H9 (cell line): ENCODE measurements around the gene ASB4. TPM values are rescaled to one million over a fixed set of nuclear protein-coding genes. Genes with fewer than 3 reads are reported as not detected.

Experiments used
- DNase-seq: peaks from one replicate; pipeline ENCODE4 v3.0.0-alpha.2; 2017
- H2AFZ ChIP-seq: one replicate; pipeline ENCODE4 v1.6.1; 2013; ENCODE audit warnings: mild to moderate bottlenecking, low read length, control low read depth, moderate library complexity
- H2AK5ac ChIP-seq: 2 replicates; pipeline ENCODE4 v1.6.1; 2013; ENCODE audit warnings: low read length, control low read depth, mixed read lengths; ENCODE audit not compliant: insufficient read length
- H2BK120ac ChIP-seq: one replicate; pipeline ENCODE4 v1.6.1; 2013; ENCODE audit warnings: low read depth, mild to moderate bottlenecking, low read length, control low read depth, inconsistent platforms; ENCODE audit not compliant: poor library complexity, severe bottlenecking
- H2BK12ac ChIP-seq: 2 replicates; pipeline ENCODE4 v1.6.1; 2013; ENCODE audit warnings: low read length, control low read depth, mixed read lengths, low read depth; ENCODE audit not compliant: insufficient read length
- H2BK15ac ChIP-seq: 2 replicates; pipeline ENCODE4 v1.6.1; 2013; ENCODE audit warnings: low read depth, low read length, control low read depth
- H2BK20ac ChIP-seq: one replicate; pipeline ENCODE4 v1.6.1; 2013; ENCODE audit warnings: low read depth, mild to moderate bottlenecking, low read length, control low read depth, inconsistent platforms; ENCODE audit not compliant: poor library complexity, severe bottlenecking
- H2BK5ac ChIP-seq: 2 replicates; pipeline ENCODE4 v1.6.1; 2013; ENCODE audit warnings: low read length, control low read depth, mixed read lengths; ENCODE audit not compliant: insufficient read length
- H3K14ac ChIP-seq: 2 replicates; pipeline ENCODE4 v1.6.1; 2013; ENCODE audit warnings: low read length, control low read depth; ENCODE audit not compliant: insufficient read depth
- H3K18ac ChIP-seq: 2 replicates; pipeline ENCODE4 v1.6.1; 2013; ENCODE audit warnings: low read depth, mild to moderate bottlenecking, mixed read lengths, low read length, control low read depth; ENCODE audit not compliant: insufficient read length
- H3K23ac ChIP-seq: 2 replicates; pipeline ENCODE4 v1.6.1; 2013; ENCODE audit warnings: low read length, control low read depth, mixed read lengths, low read depth; ENCODE audit not compliant: insufficient read length
- H3K23me2 ChIP-seq: 2 replicates; pipeline ENCODE4 v1.6.1; 2013; ENCODE audit warnings: low read depth, mild to moderate bottlenecking, mixed read lengths, low read length, control low read depth; ENCODE audit not compliant: insufficient read length, poor library complexity, severe bottlenecking
- H3K27ac ChIP-seq: 2 replicates; pipeline ENCODE4 v1.5.1; 2013; ENCODE audit warnings: low read length, control low read depth, mixed read lengths, low read depth; ENCODE audit not compliant: insufficient read length
- H3K27me3 ChIP-seq: 2 replicates; pipeline ENCODE4 v1.6.1; 2013; ENCODE audit warnings: low read length, control low read depth, inconsistent platforms; ENCODE audit not compliant: insufficient read depth
- H3K4ac ChIP-seq: 2 replicates; pipeline ENCODE4 v1.6.1; 2013; ENCODE audit warnings: low read depth, mild to moderate bottlenecking, control low read depth, inconsistent platforms, low read length, moderate library complexity
- H3K4me1 ChIP-seq: 2 replicates; pipeline ENCODE4 v1.6.1; 2013; ENCODE audit warnings: low read length, control low read depth, inconsistent platforms; ENCODE audit not compliant: insufficient read depth
- H3K4me2 ChIP-seq: 2 replicates; pipeline ENCODE4 v1.6.1; 2013; ENCODE audit warnings: low read length, control low read depth, mixed read lengths; ENCODE audit not compliant: insufficient read length, insufficient read depth
- H3K56ac ChIP-seq: 2 replicates; pipeline ENCODE4 v1.6.1; 2013; ENCODE audit warnings: low read depth, mild to moderate bottlenecking, mixed read lengths, low read length, control low read depth; ENCODE audit not compliant: insufficient read length
- H3K79me1 ChIP-seq: 2 replicates; pipeline ENCODE4 v1.6.1; 2013; ENCODE audit warnings: low read depth, mild to moderate bottlenecking, moderate library complexity, low read length, control low read depth, inconsistent platforms; ENCODE audit not compliant: insufficient read depth, poor library complexity, severe bottlenecking
- H3K79me2 ChIP-seq: 2 replicates; pipeline ENCODE4 v1.6.1; 2013; ENCODE audit warnings: low read length, control low read depth, inconsistent platforms; ENCODE audit not compliant: insufficient read depth
- H3K9ac ChIP-seq: 2 replicates; pipeline ENCODE4 v1.6.1; 2013; ENCODE audit warnings: low read length, control low read depth, mixed read lengths; ENCODE audit not compliant: insufficient read length; ENCODE audit errors: extremely low read depth
- H3K9me3 ChIP-seq: one replicate; pipeline ENCODE4 v1.6.1; 2013; ENCODE audit warnings: low read depth, low read length, inconsistent platforms; ENCODE audit not compliant: control insufficient read depth
- H3T11ph ChIP-seq: one replicate; pipeline ENCODE4 v1.6.1; 2013; ENCODE audit warnings: mild to moderate bottlenecking, low read length, control low read depth, inconsistent platforms
- H4K20me1 ChIP-seq: one replicate; pipeline ENCODE4 v1.6.1; 2013; ENCODE audit not compliant: control insufficient read depth, insufficient read length, insufficient read depth
- H4K5ac ChIP-seq: 2 replicates; pipeline ENCODE4 v1.6.1; 2013; ENCODE audit warnings: low read depth, mild to moderate bottlenecking, mixed read lengths, low read length, control low read depth; ENCODE audit not compliant: insufficient read length
- H4K8ac ChIP-seq: replicated peaks from 2 replicates; pipeline ENCODE4 v1.6.1; 2013; ENCODE audit warnings: low read length, control low read depth, mixed read lengths, low read depth; ENCODE audit not compliant: insufficient read length
- H4K91ac ChIP-seq: 2 replicates; pipeline ENCODE4 v1.6.1; 2013; ENCODE audit warnings: low read depth, mild to moderate bottlenecking, moderate library complexity, mixed read lengths, low read length, control low read depth; ENCODE audit not compliant: insufficient read length
- H3K27ac Mint-ChIP-seq, 3 experiments: 2 replicates in 2 of 3; 3 replicates in 1 of 3; pipeline ENCODE4 v1.8.0; 2020 to 2021; ENCODE audit warnings: mixed read lengths in 3 of 3, mild to moderate bottlenecking in 1 of 3, moderate library complexity in 1 of 3
- H3K27me3 Mint-ChIP-seq: 2 replicates; pipeline ENCODE4 v1.8.0; 2021; ENCODE audit warnings: low read depth, mild to moderate bottlenecking, moderate library complexity, mixed read lengths
- H3K36me3 Mint-ChIP-seq, 3 experiments: 2 replicates in 2 of 3; 3 replicates in 1 of 3; pipeline ENCODE4 v1.8.0; 2020 to 2021; ENCODE audit warnings: low read depth in 3 of 3, mixed read lengths in 3 of 3; ENCODE audit not compliant: insufficient read depth in 1 of 3
- H3K4me1 Mint-ChIP-seq, 2 experiments: 2 replicates each; pipeline ENCODE4 v1.8.0; 2020; ENCODE audit warnings: mixed read lengths in 2 of 2
- H3K4me3 Mint-ChIP-seq, 2 experiments: 2 replicates in 1 of 2; 3 replicates in 1 of 2; pipeline ENCODE4 v1.8.0; 2020 to 2021; ENCODE audit warnings: mild to moderate bottlenecking in 2 of 2, mixed read lengths in 2 of 2, moderate library complexity in 1 of 2
- H3K9me3 Mint-ChIP-seq, 2 experiments: 2 replicates in 1 of 2; 3 replicates in 1 of 2; pipeline ENCODE4 v1.8.0; 2020; ENCODE audit warnings: mild to moderate bottlenecking in 2 of 2, mixed read lengths in 2 of 2, moderate library complexity in 1 of 2
- WGBS: extraction: QIAGEN DNeasy Blood & Tissue Kit; methylation state at CpG from one replicate; pipeline ENCODE4 v1.1.7; 2013; ENCODE audit warnings: missing lambda C conversion rate, low lambda C conversion rate, mixed read lengths; ENCODE audit not compliant: insufficient read length; ENCODE audit errors: extremely low coverage; 5-methylcytosine and 5-hydroxymethylcytosine counted together
- total RNA-seq: library from RNA; stranded (reverse); gene quantifications from 2 replicates; pipeline ENCODE4 v1.2.1, GENCODE V29; 2021
- TF ChIP-seq, protein P1 (sequence below): fragments of 200-600 bp; sonication (generic); conservative IDR thresholded peaks from 3 replicates; pipeline ENCODE4 v1.8.0; 2021; ENCODE audit warnings: antibody characterized with exemption, mild to moderate bottlenecking

Gene ASB4
- total RNA-seq, 1 experiment from 2014 or later: not detected

DNA sequence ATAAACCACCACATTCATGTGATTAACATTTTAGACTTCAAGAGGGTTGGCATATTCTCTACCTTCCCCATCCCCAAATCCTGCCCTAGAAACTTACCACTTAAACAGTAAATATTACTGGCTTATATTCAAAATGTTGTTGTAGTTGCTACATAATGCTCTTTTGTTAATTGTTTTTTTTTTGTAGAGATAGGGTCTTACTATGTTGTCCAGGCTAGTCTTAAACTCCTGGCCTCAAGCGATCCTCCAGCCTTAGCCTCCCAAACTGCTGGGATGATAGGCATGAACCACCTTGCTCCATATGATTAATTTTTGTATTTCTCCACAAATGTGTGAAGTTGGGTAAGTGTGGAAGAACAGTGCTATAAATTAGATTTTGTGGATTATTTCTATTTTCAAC, 104.0 kb downstream of the ASB4 start:
- TF ChIP-seq, protein P1, sequence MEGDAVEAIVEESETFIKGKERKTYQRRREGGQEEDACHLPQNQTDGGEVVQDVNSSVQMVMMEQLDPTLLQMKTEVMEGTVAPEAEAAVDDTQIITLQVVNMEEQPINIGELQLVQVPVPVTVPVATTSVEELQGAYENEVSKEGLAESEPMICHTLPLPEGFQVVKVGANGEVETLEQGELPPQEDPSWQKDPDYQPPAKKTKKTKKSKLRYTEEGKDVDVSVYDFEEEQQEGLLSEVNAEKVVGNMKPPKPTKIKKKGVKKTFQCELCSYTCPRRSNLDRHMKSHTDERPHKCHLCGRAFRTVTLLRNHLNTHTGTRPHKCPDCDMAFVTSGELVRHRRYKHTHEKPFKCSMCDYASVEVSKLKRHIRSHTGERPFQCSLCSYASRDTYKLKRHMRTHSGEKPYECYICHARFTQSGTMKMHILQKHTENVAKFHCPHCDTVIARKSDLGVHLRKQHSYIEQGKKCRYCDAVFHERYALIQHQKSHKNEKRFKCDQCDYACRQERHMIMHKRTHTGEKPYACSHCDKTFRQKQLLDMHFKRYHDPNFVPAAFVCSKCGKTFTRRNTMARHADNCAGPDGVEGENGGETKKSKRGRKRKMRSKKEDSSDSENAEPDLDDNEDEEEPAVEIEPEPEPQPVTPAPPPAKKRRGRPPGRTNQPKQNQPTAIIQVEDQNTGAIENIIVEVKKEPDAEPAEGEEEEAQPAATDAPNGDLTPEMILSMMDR: no peak
- H3K27me3 Mint-ChIP-seq: peaks cover 13% of the 10 kb centered on the region
- no peak overlapping the region for H2AK5ac ChIP-seq
- H4K91ac ChIP-seq: no peak overlapping the region
- DNase-seq: no peak
- H2BK120ac ChIP-seq: no peak overlapping the region
- H2BK20ac ChIP-seq: no peak overlapping the region
- peaks cover 8 to 9% of the 10 kb centered on the region in 2 experiments; a peak in 3 of 4 replicates for H3K4me1 Mint-ChIP-seq
- H3K4me3 Mint-ChIP-seq: no peak overlapping the region
- no peak overlapping the region for H3K4ac ChIP-seq
- no peaks in the 10 kb centered on the region for H3K4me1 ChIP-seq
- no peaks in the 10 kb centered on the region for H3K36me3 Mint-ChIP-seq
- no peak overlapping the region for H2BK15ac ChIP-seq
- H4K5ac ChIP-seq: no peak overlapping the region
- H3K27me3 ChIP-seq: no peaks in the 10 kb centered on the region
- no peak overlapping the region for H3K27ac ChIP-seq
- no peaks in the 10 kb centered on the region for H4K20me1 ChIP-seq
- H2BK12ac ChIP-seq: no peak overlapping the region
- H3K23me2 ChIP-seq: no peaks in the 10 kb centered on the region
- no peak overlapping the region for H4K8ac ChIP-seq
- no peak overlapping the region for H3T11ph ChIP-seq
- no peak overlapping the region for H3K56ac ChIP-seq
- H3K9ac ChIP-seq: no peak overlapping the region
- H3K79me1 ChIP-seq: no peaks in the 10 kb centered on the region
- WGBS: no CpG with 5 or more reads among the region's 1 CpG
- H3K9me3 ChIP-seq: no peaks in the 10 kb centered on the region
- no peaks in the 10 kb centered on the region for H3K9me3 Mint-ChIP-seq
- H3K18ac ChIP-seq: no peak overlapping the region
- H3K23ac ChIP-seq: no peak overlapping the region
- H3K79me2 ChIP-seq: no peaks in the 10 kb centered on the region
- H3K4me2 ChIP-seq: no peak overlapping the region
- no peak overlapping the region for H2AFZ ChIP-seq
- no peak overlapping the region for H3K27ac Mint-ChIP-seq
- no peak overlapping the region for H3K14ac ChIP-seq
- H2BK5ac ChIP-seq: no peak overlapping the region

Other genes starting within 250 kb of the ASB4 start
- gene PON1, start 161.4 kb upstream of the ASB4 start, total RNA-seq: 0.15 and 0.90 TPM in 2 replicates
- not detected in 2 replicates for gene PON3, start 89.6 kb upstream of the ASB4 start, total RNA-seq
- 23.8 and 26.7 TPM in 2 replicates for gene PON2, start 50.9 kb upstream of the ASB4 start, total RNA-seq
- gene PDK4, start 110.6 kb downstream of the ASB4 start, total RNA-seq: not detected in 2 replicates